HG02678 (cell line): Measurements from ENCODE around the gene DDX53.

Experiments used
- ATAC-seq: cut with Tn5 transposase; IDR thresholded peaks from one replicate; pipeline ENCODE4 v1.9.1; 2021; ENCODE audit warnings: mild to moderate bottlenecking, moderate library complexity; ENCODE audit not compliant: unreplicated experiment

The DDX53 gene

GRCh38 chrX:22999696-23000223 is at the start of gene DDX53:
DDX53 (plus strand) TSS chrX:22999960; CDS start chrX:23000058, 98 bp downstream.
- ATAC-seq = no peak

DNA sequence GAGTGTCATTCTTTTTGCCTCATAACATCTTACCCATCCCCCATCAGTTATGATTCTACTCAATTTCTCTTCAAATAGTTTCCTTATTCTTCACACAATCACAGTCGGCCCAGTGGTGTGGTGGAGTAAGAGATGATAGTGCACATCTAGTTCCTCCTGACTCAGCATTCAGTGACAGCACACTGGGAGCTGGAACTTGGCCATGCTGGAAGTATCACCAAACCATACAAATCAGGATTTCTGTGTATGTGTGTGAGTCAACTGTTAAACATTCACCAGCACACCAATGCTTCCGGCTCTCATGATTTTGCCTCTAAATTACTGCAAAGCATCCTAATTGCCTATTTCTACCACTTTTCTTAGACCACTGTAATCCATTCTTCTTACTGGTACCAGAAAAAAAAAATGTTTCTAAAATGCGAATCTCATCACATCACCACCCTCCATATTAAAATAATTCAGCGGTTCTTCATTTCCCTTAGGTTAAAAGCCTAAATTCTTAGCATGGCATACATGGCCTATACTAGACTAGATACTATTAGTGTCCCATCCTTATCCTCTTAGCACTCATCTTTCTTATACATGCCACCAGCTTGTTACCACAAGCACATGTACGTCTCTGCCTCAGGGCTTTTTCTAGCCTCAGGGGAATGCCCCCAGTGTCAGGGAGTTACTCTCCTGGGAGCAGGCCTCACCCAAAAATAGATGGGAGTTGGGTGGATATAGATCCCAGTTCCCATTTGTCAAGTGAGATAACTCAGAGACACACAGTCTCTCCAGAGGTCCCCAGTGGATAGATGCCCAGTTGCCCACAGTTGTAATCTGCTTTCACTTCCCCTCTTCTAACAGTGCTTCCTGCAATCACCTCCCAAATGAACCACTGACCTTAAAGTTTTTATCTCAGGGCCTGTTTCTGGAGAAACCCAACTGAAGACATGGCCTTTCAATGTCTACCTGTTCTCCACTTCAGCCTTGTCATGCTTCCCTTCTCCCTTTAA is 49.2 kb upstream of the DDX53 start:
- no peak for ATAC-seq

DNA sequence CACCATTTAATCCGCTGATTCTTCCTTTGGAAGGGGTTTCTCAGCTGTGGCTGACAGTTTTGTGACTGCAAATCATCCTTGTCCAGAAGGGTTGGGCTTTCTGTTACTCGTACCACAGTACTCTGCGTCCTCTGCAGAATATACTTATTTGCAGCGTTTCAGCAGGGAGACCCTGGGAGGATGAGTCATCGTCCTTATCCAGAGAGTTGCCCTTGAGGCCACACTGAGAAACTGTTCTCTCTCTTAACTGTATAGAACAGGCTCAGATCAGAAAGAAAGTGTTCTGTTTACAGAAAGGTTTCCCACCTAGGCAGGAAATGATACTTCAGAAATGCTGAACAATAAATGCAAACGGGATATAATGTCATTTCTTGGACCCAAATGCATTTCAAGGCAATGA is 47.8 kb upstream of the DDX53 start:
- ATAC-seq = no peak

DNA sequence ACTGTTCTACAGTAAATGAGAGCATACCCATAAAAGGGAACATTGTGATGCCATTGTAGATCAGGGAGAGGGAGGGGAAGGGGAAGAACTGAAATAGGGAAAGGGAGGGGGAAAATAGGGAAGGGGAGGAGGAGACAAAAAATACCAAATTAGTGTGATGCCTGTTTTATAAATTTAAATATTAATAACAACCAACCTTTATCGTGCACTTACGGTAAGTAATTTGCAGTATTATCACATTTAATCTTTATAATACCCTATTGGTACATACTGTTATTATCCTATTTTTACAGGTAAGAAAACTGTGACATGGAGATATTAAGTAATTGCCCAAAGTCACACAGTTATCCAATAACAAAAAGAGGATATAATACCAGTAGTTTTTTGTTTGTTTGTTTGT is 41.5 kb upstream of the DDX53 start:
- ATAC-seq = no peak

DNA sequence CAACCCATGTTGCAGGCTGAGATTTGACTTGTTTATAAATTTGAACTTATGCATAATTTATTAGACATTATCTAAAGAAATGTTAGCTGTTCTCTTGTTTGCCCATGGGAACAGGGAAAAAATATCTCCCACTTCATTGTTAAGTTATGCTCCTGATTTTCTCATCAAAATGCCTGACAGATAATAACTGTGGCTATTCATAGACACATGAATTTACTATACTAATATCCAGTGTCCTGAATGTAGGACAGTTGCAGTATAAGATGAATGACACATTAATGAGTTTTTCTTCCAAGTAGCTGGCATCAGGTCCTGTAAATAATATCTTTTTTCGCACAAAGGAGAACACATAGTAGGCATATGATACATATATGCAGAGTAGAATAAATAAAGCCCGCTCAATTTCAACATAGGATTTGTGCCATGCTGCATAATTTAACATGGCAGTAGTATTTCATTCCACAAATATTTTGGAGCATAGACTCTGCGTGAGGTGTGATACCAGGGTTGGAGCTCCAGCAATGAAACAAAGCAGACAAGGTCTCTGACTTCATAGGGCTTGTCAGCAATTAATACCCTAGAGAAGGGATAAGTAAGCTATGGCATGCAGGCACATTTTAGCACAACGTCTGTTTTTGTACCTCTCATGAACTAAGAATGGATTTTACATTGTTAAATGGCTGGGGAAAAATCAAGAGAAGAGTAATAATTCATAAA is 40.4 kb upstream of the DDX53 start:
- no peak for ATAC-seq

DNA sequence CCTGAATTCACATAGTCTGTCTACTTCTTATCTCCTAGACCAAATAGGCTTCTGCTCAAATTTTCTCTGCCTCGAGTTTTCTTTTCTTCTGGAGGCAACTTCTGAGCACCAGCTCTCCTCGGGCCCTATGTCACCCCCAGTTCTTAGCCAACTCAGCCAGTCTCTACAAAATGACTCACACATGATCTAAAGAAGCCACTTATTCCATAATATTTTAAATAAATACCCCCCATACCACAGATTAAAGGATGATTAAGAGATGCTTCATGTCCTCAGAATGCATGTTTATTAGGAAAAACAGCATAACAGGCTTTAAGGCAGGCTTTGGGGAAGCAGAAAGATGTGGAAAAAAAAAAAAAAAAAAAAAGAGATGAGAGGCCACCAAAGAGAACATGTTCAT is 36.6 kb upstream of the DDX53 start:
- no peak for ATAC-seq

DNA sequence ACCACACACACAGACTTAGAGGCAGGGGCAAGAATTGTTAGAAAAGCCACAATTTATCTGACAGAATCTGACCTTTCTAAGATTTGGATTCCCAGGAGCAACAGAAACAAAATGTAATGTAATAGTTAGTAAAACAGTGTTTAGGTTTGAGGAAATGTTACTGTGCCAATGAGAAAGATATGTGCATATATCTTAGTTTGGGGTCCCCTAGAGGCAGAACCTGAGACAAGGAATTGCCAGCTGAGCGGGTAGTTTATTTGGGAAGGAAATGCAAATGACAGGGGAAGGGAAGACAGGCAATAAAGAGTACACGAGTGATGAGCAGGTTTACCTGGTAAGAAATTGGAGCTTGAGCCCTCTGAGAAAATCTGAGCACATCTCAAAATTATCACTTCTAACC is 31.3 kb upstream of the DDX53 start:
- ATAC-seq = no peak

DNA sequence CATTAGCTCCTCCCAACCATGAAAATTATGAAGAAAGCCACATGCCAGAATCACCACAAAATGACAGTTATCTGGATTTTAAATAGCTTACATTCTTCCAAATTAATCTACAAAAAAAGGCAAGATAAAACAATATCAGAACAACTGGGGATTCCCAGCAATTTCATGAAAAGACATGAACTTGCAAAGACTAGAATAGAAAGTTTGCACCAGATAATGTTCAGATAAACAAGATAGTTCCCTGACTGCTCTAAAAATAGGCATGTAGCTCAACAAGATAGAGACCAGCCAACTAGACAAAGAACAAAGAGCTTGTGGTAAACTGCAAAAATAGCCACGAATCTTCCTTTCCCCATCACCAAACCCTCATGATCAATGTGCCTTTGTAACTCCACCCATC is 30.3 kb upstream of the DDX53 start:
- ATAC-seq = no peak

DNA sequence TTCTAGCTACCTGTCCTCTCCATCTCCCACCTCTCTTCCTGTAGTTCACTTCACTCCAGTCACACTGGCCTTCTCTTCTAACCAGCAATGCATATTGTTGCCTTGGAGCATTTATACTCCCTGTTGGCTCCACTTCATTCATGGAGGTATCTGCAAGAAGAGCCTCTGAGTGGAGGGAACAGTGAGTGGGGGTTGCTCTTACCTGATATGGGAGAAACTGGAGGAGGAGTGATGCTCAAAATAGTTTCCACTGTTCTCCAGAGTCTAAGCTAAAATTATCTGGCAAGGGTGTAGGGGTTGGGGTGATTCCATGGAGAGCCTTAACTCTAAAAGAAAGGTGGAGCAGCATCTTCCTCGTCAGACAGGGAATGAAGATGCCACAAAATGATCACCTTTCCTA is 28.9 kb upstream of the DDX53 start:
- ATAC-seq = no peak

DNA sequence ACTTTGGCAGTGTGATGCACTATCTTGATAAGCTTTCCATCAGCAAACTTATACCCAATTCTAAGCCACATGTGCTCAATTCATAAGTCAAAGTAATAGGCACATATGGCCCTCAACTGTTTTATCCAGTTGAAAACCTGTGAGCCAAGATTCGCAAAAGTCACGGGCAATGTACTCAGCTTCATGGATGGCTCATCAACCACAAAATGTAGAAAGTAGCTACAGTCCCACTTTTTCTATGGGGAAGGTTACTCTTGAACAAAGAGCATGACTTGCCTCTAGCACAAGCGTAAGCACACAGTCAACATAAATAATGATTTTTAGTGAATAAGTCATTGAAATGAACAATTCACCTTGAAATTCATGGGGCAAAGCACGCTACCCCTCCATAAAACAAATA is 25.1 kb upstream of the DDX53 start:
- no peak for ATAC-seq

GRCh38 chrX:22975786-22976185 is 24.0 kb upstream of the DDX53 start:
- ATAC-seq = no peak

DNA sequence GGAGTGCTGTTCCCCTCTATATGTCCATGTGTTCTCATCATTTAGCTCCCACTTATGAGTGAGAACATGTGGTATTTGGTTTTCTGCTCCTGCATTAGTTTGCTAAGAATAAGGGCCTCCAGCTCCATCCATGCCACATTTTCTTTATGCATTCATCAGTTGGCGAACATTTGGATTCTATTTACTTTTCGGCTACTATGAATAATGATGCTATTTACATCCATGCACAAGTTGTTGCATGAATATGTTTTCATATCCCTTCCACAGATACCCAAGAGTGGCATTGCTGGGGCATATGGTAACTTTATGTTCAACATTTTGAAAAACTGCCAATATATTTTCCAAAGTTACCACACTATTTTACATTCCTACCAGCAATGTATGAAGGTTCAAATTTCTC is 13.8 kb upstream of the DDX53 start:
- no peak for ATAC-seq

- ATAC-seq = no peak
These were observed 12.3 kb upstream of the DDX53 start for GRCh38 chrX:22987452-22987851.

- ATAC-seq = no peak
These were observed 3.4 kb downstream of the DDX53 start for GRCh38 chrX:23003116-23003515.

GRCh38 chrX:23008431-23009099 is 8.8 kb downstream of the DDX53 start:
- no peak for ATAC-seq

DNA sequence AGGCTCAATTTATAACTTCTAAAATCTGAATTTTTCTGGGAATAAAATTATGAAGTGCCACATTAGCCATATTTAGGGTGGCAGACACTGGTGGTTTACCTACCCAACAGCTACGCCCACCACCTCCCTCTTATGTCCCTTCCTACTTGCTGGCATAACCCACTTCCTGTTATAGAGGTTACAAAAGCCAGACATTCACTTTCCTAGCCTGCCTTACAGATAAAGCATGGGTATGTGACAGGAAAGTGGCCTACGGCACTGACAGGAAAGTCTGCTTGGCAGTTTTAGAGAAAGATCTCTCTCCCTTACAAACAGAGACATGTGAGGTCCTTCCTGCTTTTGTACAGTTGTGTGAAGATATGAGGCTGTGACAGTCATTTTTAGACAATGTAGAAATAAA is 12.4 kb downstream of the DDX53 start:
- ATAC-seq = no peak

DNA sequence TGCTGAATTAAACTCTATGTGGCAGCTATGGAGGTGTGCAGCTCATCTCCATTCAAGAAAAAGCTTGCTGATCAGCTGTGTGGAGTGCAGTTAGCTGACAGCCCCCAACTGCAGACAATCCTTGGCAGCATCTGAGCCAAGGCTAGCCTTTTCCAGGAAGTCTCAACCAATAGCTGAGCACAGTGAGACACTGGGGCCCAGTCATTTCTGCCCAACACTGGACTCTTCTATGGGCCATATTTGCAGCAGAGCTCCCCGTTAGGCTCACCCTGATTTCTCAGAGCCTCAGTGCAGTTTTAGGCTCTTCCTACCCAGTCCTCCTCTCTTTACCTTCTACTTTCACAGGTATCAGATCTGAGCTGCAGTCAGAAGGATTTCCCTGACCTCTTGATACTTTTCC is 12.9 kb downstream of the DDX53 start:
- ATAC-seq = no peak

DNA sequence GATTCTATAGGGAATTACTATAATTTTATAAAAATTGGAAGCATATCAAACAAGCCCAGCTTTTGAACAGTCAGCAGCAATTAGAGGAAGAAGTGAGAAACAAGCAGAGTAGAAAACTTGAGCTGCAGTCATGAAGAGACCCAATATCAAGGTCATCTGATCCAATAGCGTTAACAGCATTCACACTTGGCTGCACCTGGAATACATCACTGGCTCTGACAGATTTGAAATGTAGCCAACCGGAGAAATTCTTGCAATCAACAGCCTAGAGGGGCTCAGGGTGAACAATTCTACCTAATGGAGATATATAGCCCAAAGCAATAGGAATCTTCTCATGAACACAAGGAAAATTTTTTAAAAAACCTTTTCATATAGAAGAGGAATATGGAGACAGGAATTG is 13.6 kb downstream of the DDX53 start:
- ATAC-seq = no peak

DNA sequence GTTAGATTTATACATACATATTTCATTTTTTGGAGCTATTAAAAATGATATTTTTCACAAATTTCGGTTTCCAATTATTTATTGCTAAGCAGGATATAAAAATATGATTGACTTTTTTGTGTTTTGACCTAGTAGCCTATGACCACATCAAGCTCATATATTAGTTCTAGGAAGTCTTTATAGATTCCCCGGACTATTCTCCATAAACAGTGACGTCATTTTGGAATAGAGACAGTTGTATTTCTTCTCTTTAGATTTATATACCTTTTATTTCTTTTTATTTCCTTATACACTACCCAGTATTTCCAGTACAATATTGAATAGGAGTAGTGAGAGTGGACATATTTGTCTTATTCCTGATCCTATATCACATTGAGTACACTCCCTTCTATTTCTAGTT is 31.8 kb downstream of the DDX53 start:
- no peak for ATAC-seq

GRCh38 chrX:23035493-23035892 is 35.7 kb downstream of the DDX53 start:
- no peak for ATAC-seq

GRCh38 chrX:23046443-23046842 is 46.7 kb downstream of the DDX53 start:
- no peak for ATAC-seq
